Muscle of arm (tissue), 14 donors: ENCODE results near the gene ZNF215. TPM values are rescaled to one million over a fixed set of nuclear protein-coding genes. Genes with fewer than 3 reads are reported as not detected.
A peak's percentile ranks its signal among the peaks of the same experiment; 100 is the strongest.
"Not testable (repeated sequence)": the region's sequence is repeated elsewhere in the genome, so short reads cannot be mapped to it uniquely, and the experiment has no call there.

Experiments used
- DNase-seq: peaks from one replicate; pipeline ENCODE4 v3.0.0-alpha.2; 2013
- long read RNA-seq, 11 donors: transcript quantifications; one replicate each; lab custom pipeline, GENCODE V29; 2026
- polyA plus RNA-seq, 12 donors: library from polyadenylated mRNA; unstranded; fragments of 120-200 nt; gene quantifications; one replicate each; pipeline ENCODE4 v1.2.1, GENCODE V29; 2013; ENCODE audit not compliant: insufficient read length in 12 of 12

ZNF215 gene
- 1 to 10 TPM in 7 of 12 donors, under 1 TPM in 3, not detected in 2; 0.48 to 2.9 (median 1.2) TPM for polyA plus RNA-seq
- long read RNA-seq, donor 1 = 0 reads
- long read RNA-seq, donor 2 = 0 reads
- long read RNA-seq, donor 3 = 0 reads
- long read RNA-seq, donor 4 = 0 reads
- long read RNA-seq, donor 5 = 0 reads
- long read RNA-seq, donor 6 = 0 reads
- long read RNA-seq, donor 7 = 0 reads
- long read RNA-seq, donor 8 = 0 reads
- long read RNA-seq, donor 9 = 0 reads
- long read RNA-seq, donor 10 = 0 reads
- long read RNA-seq, donor 11 = 0 reads

DNA sequence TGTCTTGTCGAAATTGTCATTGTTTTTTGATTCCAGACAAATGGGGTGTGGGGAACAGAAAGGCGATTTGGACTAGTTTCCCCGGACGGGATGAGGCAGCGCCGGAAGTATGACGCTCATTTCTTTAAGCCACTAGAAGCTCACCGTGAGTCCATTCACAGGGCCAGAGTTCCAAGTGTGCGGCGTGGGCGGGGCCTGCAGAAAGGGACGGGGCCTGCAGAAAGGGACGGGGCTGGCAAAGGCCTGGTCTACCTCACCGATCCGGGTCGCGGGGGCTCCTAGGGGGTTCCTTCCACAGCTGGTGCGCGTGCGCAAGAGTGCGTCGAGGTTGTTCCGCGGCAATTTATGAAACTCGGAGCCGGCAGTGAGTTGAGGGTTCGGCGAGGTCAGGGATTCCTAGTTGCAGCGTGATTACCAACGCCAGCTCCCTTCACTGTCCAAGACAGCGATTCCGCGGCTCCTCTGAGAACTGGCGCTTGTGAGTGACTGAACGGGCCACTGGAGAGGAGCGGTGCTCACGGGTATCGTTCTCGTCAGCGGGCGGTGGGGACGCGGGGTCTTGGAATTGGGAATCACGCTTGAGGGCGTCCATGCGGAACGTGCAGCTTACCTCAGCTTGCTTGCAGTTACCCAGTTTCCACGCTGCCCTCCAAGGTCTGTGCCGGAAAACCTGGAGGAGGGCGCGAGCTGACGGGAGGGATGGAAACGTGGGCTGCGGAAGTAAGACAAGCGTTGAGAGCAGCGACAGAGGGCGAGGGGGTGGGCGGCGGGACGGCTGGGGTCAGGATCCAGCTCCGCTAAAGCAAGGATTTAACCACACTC, at the start of gene ZNF215:
ZNF215 (plus strand) TSS at position 219 of the 822 bp plus-strand sequence. CDS start 5,847 bp downstream, outside the sequence.
- peak; percentile 74 for DNase-seq

DNA sequence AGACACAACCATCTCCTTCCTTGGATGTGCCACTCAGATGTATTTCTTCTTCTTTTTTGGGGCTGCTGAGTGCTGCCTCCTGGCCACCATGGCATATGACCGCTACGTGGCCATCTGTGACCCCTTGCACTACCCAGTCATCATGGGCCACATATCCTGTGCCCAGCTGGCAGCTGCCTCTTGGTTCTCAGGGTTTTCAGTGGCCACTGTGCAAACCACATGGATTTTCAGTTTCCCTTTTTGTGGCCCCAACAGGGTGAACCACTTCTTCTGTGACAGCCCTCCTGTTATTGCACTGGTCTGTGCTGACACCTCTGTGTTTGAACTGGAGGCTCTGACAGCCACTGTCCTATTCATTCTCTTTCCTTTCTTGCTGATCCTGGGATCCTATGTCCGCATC, 49.3 kb upstream of the ZNF215 start:
- DNase-seq = no peak

DNA sequence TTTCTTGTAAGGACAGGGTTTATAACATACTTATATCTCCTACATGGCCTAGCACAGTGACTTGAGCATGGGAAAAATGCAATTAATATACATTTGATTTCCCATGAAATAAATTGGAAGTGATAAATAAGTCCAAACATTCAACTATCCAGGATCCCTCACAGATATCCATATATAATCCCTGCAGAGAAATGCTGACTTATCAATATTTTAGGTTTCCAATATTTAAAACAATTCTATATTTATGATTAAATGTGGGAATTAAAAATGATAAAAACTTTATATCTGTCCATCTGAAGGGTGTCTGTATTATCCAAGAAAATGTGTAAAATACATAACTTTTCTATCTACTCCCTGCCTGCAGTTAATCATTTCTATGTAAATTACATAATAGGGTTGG, 43.5 kb upstream of the ZNF215 start:
- no peak for DNase-seq

DNA sequence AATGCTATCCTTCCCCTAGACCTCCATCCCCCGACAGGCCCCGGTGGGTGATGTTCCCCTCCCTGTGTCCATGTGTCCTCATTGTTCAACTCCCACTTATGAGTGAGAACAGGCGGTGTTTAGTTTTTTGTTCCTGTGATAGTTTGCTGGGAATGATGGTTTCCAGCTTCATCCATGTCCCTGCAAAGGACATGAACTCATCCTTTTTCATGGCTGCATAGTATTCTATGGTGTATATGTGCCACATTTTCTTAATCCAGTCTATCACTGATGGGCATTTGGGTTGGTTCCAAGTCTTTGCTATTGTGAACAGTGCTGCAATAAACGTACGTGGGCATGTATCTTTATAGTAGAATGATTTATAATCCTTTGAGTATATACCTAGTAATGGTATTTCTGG, 38.5 kb upstream of the ZNF215 start:
- not testable (repeated sequence) for DNase-seq

DNA sequence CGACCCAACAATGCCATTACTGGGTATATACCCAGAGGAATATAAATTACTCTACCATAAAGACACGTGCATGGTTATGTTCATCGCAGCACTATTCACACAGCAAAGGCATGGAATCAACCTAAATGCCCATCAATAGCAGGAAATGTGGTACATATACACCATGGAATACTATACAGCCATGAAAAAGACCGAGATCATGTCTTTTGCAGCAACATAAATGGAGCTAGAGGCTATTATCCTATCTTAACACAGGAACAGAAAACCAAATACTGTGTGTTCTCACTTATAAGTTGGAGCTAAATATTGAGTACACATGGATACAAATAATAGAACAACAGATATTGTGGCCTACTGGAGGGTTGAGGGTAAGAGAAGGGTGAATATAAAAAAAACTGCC, 37.4 kb upstream of the ZNF215 start:
- DNase-seq = no peak

DNA sequence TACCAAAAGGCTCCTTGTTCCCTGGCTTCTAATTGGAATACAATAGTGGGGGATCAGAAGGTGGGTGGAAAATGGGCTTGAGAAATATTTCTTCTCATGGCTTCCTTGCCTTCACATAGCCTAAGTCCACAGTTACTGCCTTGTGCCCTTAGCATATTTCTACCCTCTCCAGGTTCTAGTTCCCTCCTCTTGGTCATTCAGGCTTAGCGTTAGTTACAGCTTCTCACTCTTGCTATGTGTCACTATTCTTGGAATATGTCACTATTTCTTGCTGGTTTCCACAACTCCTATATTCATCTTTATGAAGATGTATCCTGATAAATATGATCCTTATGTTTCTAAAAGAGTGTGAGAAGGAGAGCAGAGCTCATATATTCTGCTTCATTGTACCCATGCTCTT, 36.4 kb upstream of the ZNF215 start:
- DNase-seq = no peak

DNA sequence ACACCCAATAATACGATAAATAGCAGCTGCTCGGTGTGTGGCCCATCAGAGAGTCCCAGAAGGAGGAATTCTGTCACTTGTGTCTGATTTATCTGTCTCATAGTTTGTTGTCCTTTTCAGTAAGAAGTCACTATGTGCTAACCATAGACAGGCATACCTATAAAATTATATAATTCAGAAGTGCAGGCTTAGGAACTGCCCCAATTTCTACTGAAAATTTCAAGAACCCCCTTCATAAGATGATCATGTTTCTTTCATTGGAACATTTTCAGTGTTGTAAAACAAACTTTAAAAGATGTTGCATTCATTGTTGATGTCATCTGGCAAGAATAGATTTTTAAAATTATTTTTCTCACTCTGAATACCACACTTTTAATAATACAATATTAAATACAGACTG, 33.8 kb upstream of the ZNF215 start, which contains the start of gene OR2D2:
OR2D2 (minus strand) TSS at position 101 of the 400 bp plus-strand sequence; CDS start at position 101, 0 bp downstream.
- DNase-seq = no peak

DNA sequence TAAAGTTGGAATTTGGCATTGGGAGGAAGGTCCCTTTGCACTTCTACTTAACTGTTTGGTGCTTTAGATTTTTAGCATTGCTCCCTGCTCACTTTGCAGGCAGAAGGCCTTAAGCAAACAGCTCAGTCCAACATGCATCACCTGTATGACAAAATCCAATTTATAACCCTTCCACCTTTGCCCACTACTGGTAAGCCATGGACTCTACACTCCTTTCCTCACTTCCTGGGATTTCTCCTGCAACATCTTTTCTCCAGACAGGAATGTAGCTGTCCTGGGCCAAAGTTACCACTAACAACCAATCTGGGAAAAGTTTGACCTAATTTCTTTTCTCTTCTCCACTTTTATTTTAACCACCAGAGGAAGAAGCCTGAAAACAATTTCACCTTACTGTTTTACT, 32.1 kb upstream of the ZNF215 start:
- DNase-seq = no peak

DNA sequence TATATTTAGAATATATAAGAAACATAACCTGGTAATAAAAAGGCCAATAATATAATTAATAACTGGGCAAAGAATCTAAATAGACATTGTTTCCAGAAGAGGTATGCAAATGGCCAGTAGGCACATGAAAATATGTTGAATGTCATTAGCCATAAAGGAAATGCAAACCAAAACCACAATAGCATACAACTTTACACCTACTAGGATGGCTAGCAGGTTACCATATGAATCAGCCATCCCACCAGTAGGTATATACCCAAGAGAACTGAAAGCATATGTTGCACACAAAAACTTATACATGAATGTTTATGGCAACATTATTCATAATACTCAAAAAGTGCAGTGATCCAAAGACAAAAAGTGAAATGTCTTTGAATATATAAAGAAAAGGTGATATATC, 31.2 kb upstream of the ZNF215 start:
- DNase-seq = no peak

DNA sequence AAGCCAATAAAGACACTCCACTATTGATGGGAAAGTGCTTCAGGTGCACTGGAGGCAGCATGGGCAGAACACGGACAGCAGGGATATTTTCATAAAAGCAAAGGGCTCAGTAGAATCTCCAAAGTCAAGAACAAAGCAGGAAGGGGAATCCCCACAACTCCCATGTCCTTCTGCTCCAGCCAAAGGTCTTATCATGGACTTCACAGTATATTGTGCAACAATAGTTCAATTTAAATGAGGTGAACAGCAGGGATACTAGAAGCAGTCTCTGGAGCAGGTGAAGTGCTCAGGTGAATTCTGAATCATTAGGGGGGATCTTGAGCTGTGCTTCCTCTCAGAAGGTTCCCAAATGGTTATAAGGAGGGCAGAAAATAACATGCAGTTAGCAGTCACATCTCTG, 27.3 kb upstream of the ZNF215 start:
- DNase-seq = no peak

DNA sequence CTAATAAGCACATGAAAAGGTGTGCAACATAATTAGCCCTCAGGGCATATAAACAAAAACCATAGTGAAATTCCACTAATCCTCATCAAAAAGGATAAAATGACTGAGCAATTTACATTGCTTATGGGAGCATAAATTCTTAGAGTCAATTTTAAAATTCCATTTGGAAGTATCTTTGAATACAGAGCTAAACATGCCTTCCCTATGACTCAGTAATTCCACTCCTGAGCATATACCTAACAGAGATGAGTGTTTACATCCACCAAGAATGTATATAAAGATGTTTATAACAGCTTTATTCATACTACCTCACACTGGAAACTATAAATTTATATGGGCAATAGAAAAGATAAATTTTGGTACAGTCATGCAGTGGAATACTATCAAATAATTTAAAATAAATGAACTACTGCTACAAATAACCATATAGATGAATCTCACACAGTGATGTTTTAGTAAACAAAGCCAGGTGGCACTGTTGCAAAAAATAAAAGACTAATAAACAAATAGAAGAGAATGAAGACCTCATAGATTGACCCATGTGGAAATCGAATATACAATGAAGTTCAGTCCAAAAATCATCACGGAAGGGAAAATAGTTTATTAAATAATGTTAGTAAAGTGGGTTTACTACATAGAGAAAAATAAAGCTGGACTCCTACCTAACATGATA, 25.8 kb upstream of the ZNF215 start:
- no peak for DNase-seq

DNA sequence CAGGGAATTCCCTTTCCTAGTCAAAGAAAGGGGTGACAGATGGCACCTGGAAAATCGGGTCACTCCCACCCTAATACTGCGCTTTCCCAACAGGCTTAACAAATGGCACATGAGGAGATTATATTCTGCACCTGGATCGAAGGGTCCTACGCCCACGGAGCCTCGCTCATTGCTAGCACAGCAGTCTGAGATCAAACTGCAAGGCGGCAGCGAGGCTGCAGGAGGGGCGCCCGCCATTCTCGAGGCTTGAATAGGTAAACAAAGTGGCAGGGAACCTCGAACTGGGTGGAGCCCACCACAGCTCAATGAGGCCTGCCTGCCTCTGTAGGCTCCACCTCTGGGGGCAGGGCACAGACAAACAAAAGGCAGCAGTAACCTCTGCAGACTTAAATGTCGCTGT, 21.4 kb upstream of the ZNF215 start:
- not testable (repeated sequence) for DNase-seq

DNA sequence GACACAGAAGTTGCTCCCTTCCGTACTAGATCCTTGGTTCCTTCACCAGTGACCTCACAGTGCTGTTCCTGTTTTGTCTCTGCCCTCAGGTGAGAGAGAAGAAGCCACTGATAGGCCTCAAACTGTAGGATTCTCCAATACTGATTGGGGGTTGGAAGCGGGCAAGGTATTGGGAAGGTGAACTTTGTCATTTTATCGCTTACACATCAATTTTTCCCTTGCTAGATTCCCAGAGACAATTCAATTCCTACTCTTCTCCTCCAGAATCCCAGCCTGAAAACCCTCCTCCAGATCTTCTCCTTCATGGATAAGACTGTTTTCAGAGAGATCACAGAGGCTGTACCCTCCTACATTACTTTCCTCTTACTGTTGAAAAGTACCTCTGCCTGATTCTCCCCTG, 14.8 kb upstream of the ZNF215 start:
- DNase-seq = no peak

DNA sequence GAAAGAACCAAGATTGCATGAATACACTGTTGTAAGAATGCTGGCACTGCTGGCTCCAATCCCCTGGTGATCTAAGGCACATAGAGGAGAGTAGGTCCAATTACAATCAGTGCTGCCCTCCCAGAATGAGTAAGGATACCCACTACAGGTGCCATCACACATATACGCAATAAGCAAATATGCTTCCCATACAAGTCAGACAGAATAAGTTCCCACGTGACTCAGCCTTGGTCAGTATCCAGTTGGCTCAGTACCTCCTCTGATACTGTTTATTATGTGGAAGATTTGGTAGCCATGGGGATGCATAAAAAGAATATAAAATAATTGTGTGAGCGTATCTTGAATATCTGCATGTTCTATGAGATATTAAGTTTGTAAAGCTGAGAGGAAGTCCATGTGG, 14.3 kb upstream of the ZNF215 start:
- no peak for DNase-seq

DNA sequence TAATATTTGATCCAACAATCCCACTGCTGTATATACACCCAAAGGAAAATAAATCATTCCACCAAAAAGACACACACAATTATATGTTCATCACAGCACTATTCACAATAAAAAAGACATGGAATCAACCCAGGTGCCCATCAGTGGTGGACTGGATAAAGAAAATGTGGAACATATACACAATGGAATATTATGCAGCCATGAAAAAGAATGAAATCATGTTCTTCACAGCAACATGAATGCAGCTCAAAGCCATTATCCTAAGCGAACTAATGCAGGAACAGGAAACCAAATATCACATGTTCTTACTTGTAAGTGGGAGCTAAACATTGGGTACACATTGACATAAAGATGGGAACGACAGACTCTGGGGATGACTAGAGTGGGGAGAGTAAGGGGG, 6.5 kb upstream of the ZNF215 start:
- no peak for DNase-seq

DNA sequence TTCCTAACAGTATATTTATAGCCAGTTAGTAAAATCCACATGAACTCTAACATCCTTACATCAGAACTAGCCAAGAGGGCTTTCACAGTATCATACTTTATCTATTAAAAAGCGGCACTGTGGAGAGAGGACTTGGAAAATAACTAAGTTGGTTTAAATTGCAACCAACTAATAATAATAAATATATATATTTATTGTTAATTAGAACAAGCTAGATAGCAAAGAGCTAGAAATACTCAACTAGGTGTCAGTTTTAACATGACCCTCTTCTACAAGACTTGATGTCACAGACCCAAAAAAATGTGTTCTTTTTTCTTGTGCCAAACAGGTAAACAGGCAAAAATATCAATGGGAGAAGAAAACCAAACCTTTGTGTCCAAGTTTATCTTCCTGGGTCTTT, 5.5 kb upstream of the ZNF215 start, which contains the start of gene OR2D3:
OR2D3 (plus strand) TSS at position 301 of the 400 bp plus-strand sequence; CDS start at position 301, 0 bp downstream.
- no peak for DNase-seq

DNA sequence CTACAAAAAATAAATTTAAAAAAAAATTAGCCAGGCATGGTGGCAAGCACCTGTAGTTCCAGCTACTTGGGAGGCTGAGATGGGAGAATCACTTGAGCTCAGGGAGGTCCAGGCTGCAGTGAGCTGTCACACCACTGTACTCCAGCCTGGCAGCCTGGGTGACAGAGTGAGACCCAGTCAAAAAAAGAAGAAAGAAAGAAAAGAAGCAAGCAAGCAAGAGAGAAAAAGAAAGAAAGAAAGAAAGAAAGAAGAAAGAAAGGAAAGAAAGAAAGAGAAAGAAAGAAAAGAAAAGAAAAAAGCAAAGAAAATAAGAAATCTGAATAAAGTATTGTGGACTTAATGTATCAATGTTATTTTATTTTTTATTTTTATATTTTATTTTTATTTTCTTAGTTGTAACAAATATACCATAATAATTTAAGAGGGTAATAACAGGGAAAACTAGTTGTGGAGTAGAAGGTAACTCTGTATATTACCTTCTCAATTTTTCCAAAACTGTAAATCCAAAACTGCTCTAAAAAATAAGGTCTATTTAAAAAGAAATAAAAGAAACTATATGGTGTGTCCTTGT, 1.1 kb upstream of the ZNF215 start:
- no peak for DNase-seq

DNA sequence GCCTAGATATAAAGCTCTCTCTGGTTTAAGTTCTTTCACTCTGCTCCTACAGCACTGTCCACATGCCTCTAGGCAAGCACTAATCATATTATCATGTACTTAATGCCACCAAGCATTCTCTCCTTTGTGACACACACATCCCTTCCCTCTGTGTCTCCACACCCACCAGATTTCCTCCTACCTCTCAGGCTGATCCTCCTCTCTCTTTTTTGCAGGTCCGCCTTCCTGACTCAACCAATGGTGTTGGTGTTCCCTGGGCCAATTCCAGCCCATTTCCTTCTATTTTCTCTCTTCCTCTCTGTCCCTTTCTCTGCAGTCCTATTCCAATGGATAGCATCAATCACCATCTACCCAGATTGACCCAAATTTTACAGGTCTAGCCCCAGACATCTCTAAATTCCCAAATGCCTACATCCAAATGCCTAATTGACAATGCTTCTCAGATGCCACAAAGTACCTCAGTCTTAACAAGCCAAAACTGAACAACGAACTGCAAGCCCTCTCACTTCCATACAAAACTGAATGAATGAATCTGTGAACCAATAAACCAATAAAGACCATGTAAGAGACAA, 504 bp upstream of the ZNF215 start:
- DNase-seq = peak; percentile 18

DNA sequence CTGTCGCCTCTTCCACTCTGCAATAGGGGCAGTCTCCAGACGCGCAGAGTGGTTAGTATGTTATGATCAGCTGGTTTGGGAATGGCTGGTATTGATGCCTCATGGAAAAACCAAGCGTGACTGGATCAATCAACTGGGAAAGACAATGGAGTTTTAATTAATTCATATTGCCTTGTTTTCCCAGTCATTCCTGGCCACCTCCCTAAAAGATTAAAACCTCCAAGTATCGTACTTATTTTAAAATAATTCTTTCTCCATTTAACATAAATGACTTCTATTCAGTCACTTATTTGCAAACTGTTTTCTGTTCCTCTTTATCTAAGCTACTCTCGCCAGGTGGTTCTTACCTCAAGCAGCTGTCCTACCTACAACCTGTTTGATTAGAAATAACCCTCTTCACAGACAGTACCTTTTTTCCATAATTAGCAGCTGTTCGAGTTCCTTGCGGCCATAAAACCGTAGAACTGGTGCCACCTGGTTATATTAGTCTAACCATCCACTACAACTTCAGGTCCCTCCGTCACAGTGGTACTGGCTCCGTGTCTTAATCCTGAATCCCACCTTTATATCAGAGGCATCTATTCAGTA, 898 bp downstream of the ZNF215 start:
- DNase-seq = no peak

DNA sequence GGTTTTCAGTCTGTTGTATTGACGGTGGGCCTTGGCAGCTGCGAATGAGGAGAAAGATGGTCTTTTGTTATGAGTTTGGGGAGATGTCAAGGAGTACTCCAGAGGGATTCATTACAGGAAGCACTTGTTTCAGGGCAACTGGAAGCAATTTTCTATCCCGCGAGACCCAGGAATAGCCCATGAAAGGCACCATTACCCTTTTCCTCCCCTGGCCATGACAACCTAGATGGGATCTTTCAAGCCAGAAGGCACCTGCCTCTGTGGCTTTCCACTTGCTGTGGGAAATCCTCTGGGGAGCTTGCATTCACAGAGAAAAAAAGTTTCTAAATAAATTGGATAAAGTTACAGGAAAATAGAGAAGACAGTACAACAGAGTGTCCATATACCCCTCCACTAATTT, 2.7 kb downstream of the ZNF215 start:
- no peak for DNase-seq

DNA sequence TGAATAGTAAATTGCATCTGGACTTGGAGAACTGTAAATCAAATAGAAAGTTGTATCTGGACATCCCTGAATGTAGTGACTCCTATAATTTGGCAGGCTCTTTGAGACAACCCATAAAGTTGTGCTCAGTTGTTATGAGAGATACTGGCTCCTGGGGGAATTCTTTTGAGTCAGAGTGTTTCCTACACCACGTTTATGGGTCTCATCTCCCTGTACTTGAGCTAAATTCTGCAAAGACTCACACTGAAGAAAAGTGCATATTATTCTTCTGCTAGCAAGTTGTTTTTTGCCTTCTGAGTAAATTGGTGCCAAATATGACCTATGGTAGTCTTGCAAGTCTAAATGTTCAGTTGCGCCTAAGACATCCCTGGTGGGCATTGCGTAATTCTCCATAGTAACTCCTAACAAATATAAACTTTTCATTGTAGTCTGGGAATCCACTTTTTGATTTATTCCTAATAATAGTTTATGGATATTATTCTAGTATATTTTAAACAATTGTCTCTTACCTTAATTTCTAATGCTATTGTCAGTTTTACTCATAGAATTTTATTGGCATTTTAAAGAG, 5.0 kb downstream of the ZNF215 start:
- peak; percentile 6 for DNase-seq
